BLaER1 (cell line): ENCODE measurements around the gene SIK3.

Source experiments
- H3K27ac ChIP-seq: shearing (Covaris generic); formaldehyde crosslinking; 2 replicates; pipeline ENCODE4 v1.8.1; 2022
- H3K27me3 ChIP-seq: shearing (Covaris generic); formaldehyde crosslinking; 2 replicates; pipeline ENCODE4 v1.8.1; 2022
- H3K36me3 ChIP-seq: shearing (Covaris generic); formaldehyde crosslinking; 2 replicates; pipeline ENCODE4 v1.8.1; 2022
- H3K4me1 ChIP-seq: shearing (Covaris generic); formaldehyde crosslinking; 2 replicates; pipeline ENCODE4 v1.8.1; 2022
- H3K4me2 ChIP-seq: shearing (Covaris generic); formaldehyde crosslinking; 2 replicates; pipeline ENCODE4 v1.8.1; 2022
- H3K4me3 ChIP-seq: shearing (Covaris generic); formaldehyde crosslinking; 2 replicates; pipeline ENCODE4 v1.8.1; 2022
- H3K9ac ChIP-seq: shearing (Covaris generic); formaldehyde crosslinking; 2 replicates; pipeline ENCODE4 v1.8.1; 2022
- H3K9me3 ChIP-seq: shearing (Covaris generic); formaldehyde crosslinking; 2 replicates; pipeline ENCODE4 v1.8.1; 2022
- H4K20me1 ChIP-seq: shearing (Covaris generic); formaldehyde crosslinking; 2 replicates; pipeline ENCODE4 v1.8.1; 2022
- Cebpa-rat ChIP-seq: shearing (Covaris generic); IDR thresholded peaks from 2 replicates; pipeline ENCODE4 v1.8.1; 2022

SIK3 gene

DNA sequence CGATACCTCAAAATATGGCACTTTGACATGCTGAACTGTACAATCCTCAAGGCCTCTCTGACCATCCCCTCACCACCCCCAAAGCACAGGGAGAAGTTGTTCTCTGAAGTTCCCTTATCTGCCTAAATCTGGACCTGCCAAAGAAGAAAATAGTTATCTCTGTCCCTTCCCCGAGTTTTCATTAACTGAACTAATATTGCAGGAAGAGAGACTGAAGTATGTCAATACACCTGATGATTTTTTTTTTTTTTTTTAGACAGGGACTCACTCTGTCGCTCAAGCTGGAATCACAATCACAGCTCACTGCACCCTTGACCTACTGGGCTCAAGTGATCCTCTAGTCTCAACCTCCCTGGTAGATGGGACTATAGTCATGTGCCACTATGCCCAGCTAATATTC is 75.0 kb downstream of the SIK3 start:
- Histone ChIP-seq H3K9ac (no peak overlapping the region), H3K4me2 (no peak overlapping the region), H3K9me3 (no peaks in the 10 kb centered on the region), H3K4me1 (peaks cover 29% of the 10 kb centered on the region), H4K20me1 (peaks cover 41% of the 10 kb centered on the region), H3K36me3 (no peaks in the 10 kb centered on the region), H3K27me3 (no peaks in the 10 kb centered on the region), H3K27ac (no peak overlapping the region), H3K4me3 (no peak overlapping the region)
- no peak for TF ChIP-seq Cebpa-rat

DNA sequence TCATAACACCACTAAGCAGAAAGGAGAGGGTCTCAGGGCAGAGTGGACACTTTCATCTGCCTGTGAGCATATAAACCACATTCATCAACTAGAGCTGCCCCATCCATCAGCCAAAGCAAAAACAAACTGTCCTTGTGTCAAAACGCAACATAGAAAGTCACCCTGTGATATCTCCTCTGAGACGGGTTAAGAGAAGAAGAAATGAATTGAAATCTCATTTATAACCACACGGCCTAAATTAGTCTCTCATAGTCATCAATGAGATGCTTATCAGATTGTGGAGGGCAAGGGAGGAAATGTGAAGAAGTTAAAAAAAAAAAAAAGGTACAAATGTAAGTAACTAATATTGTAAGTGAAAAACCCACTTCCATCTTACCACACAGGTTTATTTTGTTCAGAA is 75.7 kb downstream of the SIK3 start:
- H3K9ac ChIP-seq = no peak overlapping the region
- no peak overlapping the region for H3K4me3 ChIP-seq
- H3K27ac ChIP-seq = no peak overlapping the region
- no peaks in the 10 kb centered on the region for H3K36me3 ChIP-seq
- peak overlapping the region; percentile 25; the same call in 1 of the 2 replicates for H3K4me2 ChIP-seq
- peaks cover 41% of the 10 kb centered on the region for H4K20me1 ChIP-seq
- H3K9me3 ChIP-seq = no peaks in the 10 kb centered on the region
- TF ChIP-seq Cebpa-rat = no peak
- peaks cover 29% of the 10 kb centered on the region for H3K4me1 ChIP-seq
- H3K27me3 ChIP-seq = no peaks in the 10 kb centered on the region

DNA sequence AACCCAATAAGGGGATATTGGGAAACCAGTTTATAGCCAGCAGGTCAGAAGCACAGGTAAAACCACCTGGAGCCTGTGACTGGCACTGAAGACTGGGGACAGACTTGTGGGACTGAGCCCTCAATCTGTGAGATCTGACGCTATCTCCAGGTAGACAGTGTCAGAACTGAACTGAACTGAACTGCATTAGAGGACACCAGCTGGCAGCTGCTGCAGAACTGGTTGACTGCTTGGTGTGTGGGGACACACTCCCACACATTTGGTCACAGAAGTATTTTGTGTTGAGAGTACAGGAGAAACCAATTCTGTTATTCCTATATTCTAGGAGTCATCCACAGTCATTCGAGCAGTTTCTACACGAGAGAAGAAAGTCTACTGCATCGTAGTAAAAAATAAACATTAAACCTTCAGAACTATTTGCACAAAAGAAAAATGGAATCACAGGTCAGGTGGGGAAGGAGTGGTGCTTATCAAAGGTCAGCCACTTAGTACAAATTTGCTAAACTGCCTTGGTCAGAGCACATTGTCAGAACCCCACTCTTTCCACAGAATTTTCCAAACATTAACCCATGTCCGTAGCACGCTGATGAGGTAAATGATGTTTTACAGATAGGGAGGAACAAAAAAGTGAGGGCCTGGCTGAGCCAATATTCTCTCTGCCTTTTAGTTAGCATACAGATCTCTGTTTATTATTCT is 77.2 kb downstream of the SIK3 start:
- Histone ChIP-seq H3K27ac (no peak overlapping the region), H3K4me3 (no peak overlapping the region), H4K20me1 (peaks cover 37% of the 10 kb centered on the region), H3K36me3 (peaks cover 7% of the 10 kb centered on the region), H3K27me3 (no peaks in the 10 kb centered on the region), H3K4me2 (no peak overlapping the region), H3K9me3 (peaks cover 9% of the 10 kb centered on the region), H3K4me1 (peaks cover 29% of the 10 kb centered on the region), H3K9ac (no peak overlapping the region)
- no peak for TF ChIP-seq Cebpa-rat

DNA sequence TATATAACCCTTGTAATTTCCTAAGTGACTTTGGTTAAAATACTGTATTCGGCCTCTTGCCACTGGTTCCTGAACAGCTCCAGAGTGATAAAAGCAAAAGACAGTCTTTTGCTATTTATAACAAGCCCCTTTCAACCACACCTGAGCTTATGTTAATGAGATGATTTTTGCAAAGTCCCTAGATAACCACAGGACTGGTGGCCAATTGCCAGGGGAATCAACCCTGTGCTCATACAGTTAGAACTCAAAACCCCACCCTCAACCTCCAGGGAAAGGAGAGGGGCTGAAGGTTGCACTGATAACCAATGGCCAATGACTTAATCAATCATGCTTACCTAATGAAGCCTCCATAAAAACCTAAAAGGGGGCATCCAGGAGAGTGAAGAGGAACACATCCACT is 77.9 kb downstream of the SIK3 start:
- H3K9ac ChIP-seq = no peak overlapping the region
- no peak for TF ChIP-seq Cebpa-rat
- H3K36me3 ChIP-seq = peaks cover 7% of the 10 kb centered on the region
- 0 out of 2 replicates have a peak overlapping the region, but pooled peaks have one; percentile 6 for H3K4me2 ChIP-seq
- H3K27me3 ChIP-seq = no peaks in the 10 kb centered on the region
- peaks cover 29% of the 10 kb centered on the region for H3K4me1 ChIP-seq
- peaks cover 9% of the 10 kb centered on the region for H3K9me3 ChIP-seq
- peaks cover 30% of the 10 kb centered on the region for H4K20me1 ChIP-seq
- no peak overlapping the region for H3K27ac ChIP-seq
- H3K4me3 ChIP-seq = no peak overlapping the region

DNA sequence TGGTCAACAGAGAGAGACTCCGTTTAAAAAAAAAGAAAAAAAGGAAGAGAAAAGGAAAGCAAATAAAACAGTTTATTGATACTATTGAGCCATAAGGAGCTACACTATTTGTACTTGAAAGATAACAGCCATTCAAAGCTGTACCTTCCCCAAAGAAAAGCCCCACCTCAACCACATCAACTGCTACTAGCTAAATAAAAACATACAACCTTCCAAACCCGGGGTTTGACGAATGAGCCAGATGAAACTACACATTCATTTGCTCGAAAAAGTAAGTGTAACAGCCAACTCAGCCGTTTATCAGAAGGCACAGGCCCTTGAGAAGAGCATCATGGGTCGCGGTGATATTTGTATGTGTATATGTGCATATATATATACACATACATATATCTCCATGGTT is 78.4 kb downstream of the SIK3 start:
- peaks cover 29% of the 10 kb centered on the region for H3K4me1 ChIP-seq
- peaks cover 7% of the 10 kb centered on the region for H3K36me3 ChIP-seq
- H3K27me3 ChIP-seq = no peaks in the 10 kb centered on the region
- H3K9me3 ChIP-seq = peaks cover 9% of the 10 kb centered on the region
- H4K20me1 ChIP-seq = peaks cover 26% of the 10 kb centered on the region; the same call in 1 of the 2 replicates
- TF ChIP-seq Cebpa-rat = no peak
- no peak overlapping the region for H3K4me3 ChIP-seq
- no peak overlapping the region for H3K9ac ChIP-seq
- no peak overlapping the region for H3K27ac ChIP-seq
- no peak overlapping the region for H3K4me2 ChIP-seq

DNA sequence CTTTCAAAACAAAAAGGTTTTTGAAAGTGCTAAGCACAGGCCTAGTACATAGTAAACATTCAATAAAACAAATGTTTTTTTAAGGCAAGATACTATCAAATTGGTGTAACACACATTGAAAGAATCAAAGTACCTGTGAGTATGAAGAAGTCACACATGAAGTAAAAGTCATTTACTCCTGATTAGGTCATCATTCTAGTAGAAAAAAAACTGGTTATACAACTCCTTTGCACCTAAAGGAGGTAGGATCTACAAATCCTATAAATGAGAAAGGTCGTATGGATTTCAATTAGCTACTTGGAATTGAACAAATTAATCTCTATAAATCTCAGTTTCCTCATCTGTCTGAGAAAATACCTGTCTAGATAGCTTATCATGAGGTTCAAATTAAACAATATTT is 80.8 kb downstream of the SIK3 start:
- H3K9ac ChIP-seq = no peak overlapping the region
- peaks cover 7% of the 10 kb centered on the region for H3K36me3 ChIP-seq
- no peak for TF ChIP-seq Cebpa-rat
- H3K9me3 ChIP-seq = peaks cover 9% of the 10 kb centered on the region
- no peak overlapping the region for H3K27ac ChIP-seq
- no peak overlapping the region for H3K4me2 ChIP-seq
- H3K4me3 ChIP-seq = no peak overlapping the region
- peaks cover 20% of the 10 kb centered on the region; the same call in 1 of the 2 replicates for H4K20me1 ChIP-seq
- no peaks in the 10 kb centered on the region for H3K27me3 ChIP-seq
- peaks cover 8% of the 10 kb centered on the region for H3K4me1 ChIP-seq

DNA sequence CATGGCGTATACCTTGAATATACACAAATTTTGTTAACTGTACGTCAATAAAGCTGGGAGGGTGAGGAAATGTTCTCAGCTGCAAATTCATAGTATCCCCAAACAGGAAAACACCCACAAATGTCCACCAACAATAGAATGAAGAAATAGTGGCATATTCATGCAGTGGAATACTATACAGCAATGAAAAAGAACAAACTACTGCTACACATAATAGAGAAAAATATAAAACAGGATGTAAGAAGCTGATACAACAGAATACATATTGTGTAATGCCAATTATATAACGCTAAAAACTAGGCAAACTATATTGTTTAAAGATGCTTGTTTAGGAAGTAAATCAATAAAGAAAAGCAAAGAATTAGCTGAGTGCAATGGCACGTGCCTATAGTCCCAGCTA is 81.5 kb downstream of the SIK3 start:
- TF ChIP-seq Cebpa-rat = no peak
- Histone ChIP-seq H3K36me3 (peaks cover 7% of the 10 kb centered on the region), H3K9ac (no peak overlapping the region), H3K4me2 (no peak overlapping the region), H3K27me3 (no peaks in the 10 kb centered on the region), H3K9me3 (peaks cover 9% of the 10 kb centered on the region), H4K20me1 (peaks cover 26% of the 10 kb centered on the region; the same call in 1 of the 2 replicates), H3K4me1 (peaks cover 5% of the 10 kb centered on the region; the same call in 1 of the 2 replicates), H3K4me3 (no peak overlapping the region), H3K27ac (no peak overlapping the region)

DNA sequence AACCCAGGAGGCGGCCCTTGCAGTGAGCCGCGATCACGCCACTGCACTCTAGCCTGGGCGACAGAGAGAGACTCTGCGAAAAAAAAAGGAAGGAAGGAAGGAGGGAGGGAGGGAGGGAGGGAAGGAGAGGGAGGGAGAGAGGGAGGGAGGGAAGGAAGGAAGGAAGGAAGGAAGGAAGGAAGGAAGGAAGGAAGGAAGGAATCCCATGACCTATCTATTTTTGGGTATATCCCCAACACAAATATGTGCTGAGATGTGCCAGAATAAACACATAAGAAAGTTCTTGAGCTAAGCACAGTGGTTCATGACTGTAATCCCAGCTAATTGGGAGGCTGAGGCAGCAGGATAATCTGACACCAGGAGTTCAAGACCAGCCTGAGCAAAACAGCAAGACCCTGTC is 82.0 kb downstream of the SIK3 start:
- H3K27ac ChIP-seq = no peak overlapping the region

DNA sequence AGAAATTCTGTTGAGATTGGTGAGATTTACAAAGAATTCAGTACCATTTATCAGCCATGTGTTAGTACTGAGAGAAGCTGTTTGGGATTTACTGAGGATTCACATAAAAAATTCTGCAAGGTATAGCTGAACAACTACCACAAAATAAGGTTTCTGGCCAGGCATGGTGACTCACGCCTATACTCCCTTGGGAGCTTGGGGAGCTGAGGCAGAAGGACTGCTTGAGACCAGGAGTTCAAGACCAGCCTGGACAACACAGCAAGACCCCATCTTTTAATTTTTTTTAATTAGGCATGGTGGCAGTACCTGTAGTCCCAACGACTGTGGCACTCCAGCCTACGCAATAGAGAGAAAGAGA is 86.7 kb downstream of the SIK3 start:
- H3K4me2 ChIP-seq = no peak overlapping the region
- H3K9ac ChIP-seq = no peak overlapping the region
- no peak overlapping the region for H3K27ac ChIP-seq
- H3K9me3 ChIP-seq = peaks cover 2% of the 10 kb centered on the region
- TF ChIP-seq Cebpa-rat = no peak
- peaks cover 44% of the 10 kb centered on the region for H4K20me1 ChIP-seq
- H3K4me1 ChIP-seq = peaks cover 5% of the 10 kb centered on the region
- H3K36me3 ChIP-seq = no peaks in the 10 kb centered on the region; the same call in 1 of the 2 replicates
- H3K4me3 ChIP-seq = no peak overlapping the region
- no peaks in the 10 kb centered on the region for H3K27me3 ChIP-seq

More for the DNA sequence above, 82.0 kb downstream of the SIK3 start:
- Histone ChIP-seq H3K4me2 (no peak overlapping the region), H4K20me1 (peaks cover 29% of the 10 kb centered on the region), H3K36me3 (peaks cover 7% of the 10 kb centered on the region), H3K4me1 (peaks cover 5% of the 10 kb centered on the region; the same call in 1 of the 2 replicates), H3K4me3 (no peak overlapping the region), H3K9ac (no peak overlapping the region), H3K27me3 (no peaks in the 10 kb centered on the region), H3K9me3 (peaks cover 9% of the 10 kb centered on the region)
- TF ChIP-seq Cebpa-rat = no peak

DNA sequence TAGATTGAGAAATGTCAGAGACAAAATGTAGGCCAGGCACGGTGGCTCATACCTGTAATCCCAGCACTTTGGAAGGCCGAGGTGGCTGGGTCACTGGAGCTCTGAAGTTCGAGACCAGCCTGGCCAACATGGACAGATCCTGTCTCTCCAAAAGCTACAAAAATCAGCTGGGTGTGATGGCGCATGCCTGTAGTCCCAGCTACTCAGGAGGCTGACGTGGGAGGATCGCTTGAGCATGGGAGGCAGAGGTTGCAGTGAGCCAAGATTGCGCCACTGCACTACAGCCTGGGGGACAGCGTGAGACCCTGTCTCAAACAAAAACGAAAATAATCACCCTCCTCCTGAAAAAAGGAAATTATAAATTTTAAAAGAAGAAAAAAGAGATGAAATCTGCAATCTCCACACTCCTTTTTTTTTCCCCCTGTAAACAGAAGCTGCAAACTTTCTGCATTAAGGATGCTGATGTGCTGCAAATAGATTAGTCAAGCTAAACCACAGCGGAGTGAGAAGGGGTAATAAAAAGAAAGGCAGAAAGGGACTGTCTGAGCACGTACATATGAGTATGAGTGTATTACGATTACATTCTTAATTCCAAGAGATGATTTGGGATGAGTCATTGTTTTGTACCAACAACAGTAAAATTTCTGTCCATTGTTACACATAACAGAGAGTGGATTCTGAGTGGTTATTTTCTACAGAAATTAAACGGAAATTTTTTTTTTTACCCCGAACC is 87.3 kb downstream of the SIK3 start:
- H4K20me1 ChIP-seq = peaks cover 49% of the 10 kb centered on the region
- TF ChIP-seq Cebpa-rat = no peak
- no peaks in the 10 kb centered on the region for H3K36me3 ChIP-seq
- no peak overlapping the region for H3K9ac ChIP-seq
- H3K4me3 ChIP-seq = no peak overlapping the region
- peaks cover 10% of the 10 kb centered on the region for H3K4me1 ChIP-seq
- no peaks in the 10 kb centered on the region for H3K27me3 ChIP-seq
- H3K4me2 ChIP-seq = no peak overlapping the region
- no peak overlapping the region for H3K27ac ChIP-seq
- no peaks in the 10 kb centered on the region for H3K9me3 ChIP-seq
